Upper lobe of right lung (tissue), 1 donor: Measurements from ENCODE around the gene FAM120B. TPM values are rescaled to one million over a fixed set of nuclear protein-coding genes. Genes with fewer than 3 reads are reported as not detected.

Experiments
- ATAC-seq: fragments of 200-7000 bp; cut with Tn5 transposase; one replicate; pipeline ENCODE4 v1.9.1; 2020; ENCODE audit warnings: mild to moderate bottlenecking, moderate library complexity
- DNase-seq: peaks from one replicate; pipeline ENCODE4 v3.0.0-alpha.2; 2020
- H3K27ac ChIP-seq: fragments of 200-600 bp; one replicate; pipeline ENCODE4 v1.8.0; 2022
- H3K27me3 ChIP-seq: fragments of 200-600 bp; one replicate; pipeline ENCODE4 v1.8.0; 2022; ENCODE audit warnings: mild to moderate bottlenecking
- H3K36me3 ChIP-seq: fragments of 200-600 bp; one replicate; pipeline ENCODE4 v1.8.0; 2022
- H3K4me1 ChIP-seq: fragments of 200-600 bp; one replicate; pipeline ENCODE4 v1.8.0; 2022
- H3K4me3 ChIP-seq: fragments of 200-600 bp; one replicate; pipeline ENCODE4 v1.8.0; 2022; ENCODE audit warnings: mild to moderate bottlenecking
- H3K9me3 ChIP-seq: fragments of 200-600 bp; one replicate; pipeline ENCODE4 v1.8.0; 2022
- CTCF ChIP-seq: fragments of 200-600 bp; IDR thresholded peaks from one replicate; pipeline ENCODE4 v1.8.0; 2022; ENCODE audit warnings: antibody characterized with exemption
- intact Hi-C: fragments of 100-400 bp; cut with DNase I; formaldehyde crosslinking; loops from one replicate; pipeline ENCODE4 v1.11.0; 2022
- total RNA-seq: library from RNA; stranded (reverse); fragmentation: NEBNext Ultra II Directional; extraction: Animal tissue kit (Norgen Biotek cat#: 25700); gene quantifications from one replicate; pipeline ENCODE4 v1.2.1, GENCODE V29; 2021
- donor health status: DM: no; HTN: yes; CAD: no; lungs with severe emphysema.

The FAM120B gene
- total RNA-seq, 1 donor from 2014 or later, result 26.1 TPM

GRCh38 chr6:170383466-170384035 is 77.0 kb downstream of the FAM120B start:
- no peak overlapping the region for H3K4me3 ChIP-seq
- H3K9me3 ChIP-seq, result no peaks in the 10 kb centered on the region
- ATAC-seq (no peak), DNase-seq (no peak)
- no peak overlapping the region for H3K27ac ChIP-seq
- H3K4me1 ChIP-seq, result no peaks in the 10 kb centered on the region
- intact Hi-C loops, result no loop called here
- H3K36me3 ChIP-seq, result peaks cover 11% of the 10 kb centered on the region
- no peak for TF ChIP-seq CTCF
- no peaks in the 10 kb centered on the region for H3K27me3 ChIP-seq

- no peak for TF ChIP-seq CTCF
- Histone ChIP-seq H3K4me1 (no peaks in the 10 kb centered on the region), H3K4me3 (no peak overlapping the region)
Observed at GRCh38 chr6:170385506-170385905, 78.9 kb downstream of the FAM120B start.

GRCh38 chr6:170388113-170388512 is 81.6 kb downstream of the FAM120B start:
- H3K36me3 ChIP-seq, result peaks cover 46% of the 10 kb centered on the region
- no peak for ATAC-seq

More at GRCh38 chr6:170385506-170385905, 78.9 kb downstream of the FAM120B start:
- Histone ChIP-seq H3K27ac (no peak overlapping the region), H3K27me3 (no peaks in the 10 kb centered on the region), H3K9me3 (no peaks in the 10 kb centered on the region), H3K36me3 (peaks cover 30% of the 10 kb centered on the region)
- intact Hi-C loops, result no loop called here
- DNase-seq (no peak), ATAC-seq (no peak)

GRCh38 chr6:170393033-170393432 is 86.5 kb downstream of the FAM120B start:
- Histone ChIP-seq H3K36me3 (peaks cover 85% of the 10 kb centered on the region), H3K27me3 (no peaks in the 10 kb centered on the region), H3K4me1 (no peaks in the 10 kb centered on the region), H3K27ac (no peak overlapping the region), H3K4me3 (no peak overlapping the region), H3K9me3 (no peaks in the 10 kb centered on the region)
- DNase-seq, result no peak
- ATAC-seq, result no peak
- TF ChIP-seq CTCF, result no peak
- intact Hi-C loops, result no loop called here

More at GRCh38 chr6:170388113-170388512, 81.6 kb downstream of the FAM120B start:
- no peaks in the 10 kb centered on the region for H3K27me3 ChIP-seq
- no peak overlapping the region for H3K27ac ChIP-seq
- no peaks in the 10 kb centered on the region for H3K9me3 ChIP-seq
- H3K4me3 ChIP-seq, result no peak overlapping the region
- DNase-seq, result no peak
- TF ChIP-seq CTCF, result no peak
- H3K4me1 ChIP-seq, result no peaks in the 10 kb centered on the region
- intact Hi-C loops, result no loop called here

GRCh38 chr6:170393807-170394399 is 87.3 kb downstream of the FAM120B start:
- DNase-seq, result no peak
- H3K27ac ChIP-seq, result no peak overlapping the region
- peak; percentile 19 for ATAC-seq
- no peaks in the 10 kb centered on the region for H3K9me3 ChIP-seq
- H3K36me3 ChIP-seq, result peaks cover 77% of the 10 kb centered on the region
- no peak overlapping the region for H3K4me3 ChIP-seq
- TF ChIP-seq CTCF, result no peak
- no peaks in the 10 kb centered on the region for H3K27me3 ChIP-seq
- intact Hi-C loops, result no loop called here
- no peaks in the 10 kb centered on the region for H3K4me1 ChIP-seq
